IPS-15b (cell line): Measurements from ENCODE around the gene TTF2.

Experiments used
- H3K27me3 ChIP-seq: one replicate; pipeline ENCODE4 v1.6.1; 2013; ENCODE audit warnings: low read length; ENCODE audit not compliant: control insufficient read depth, insufficient read depth
- H3K36me3 ChIP-seq: one replicate; pipeline ENCODE4 v1.6.1; 2013; ENCODE audit warnings: low read length; ENCODE audit not compliant: control insufficient read depth, insufficient read depth
- H3K4me1 ChIP-seq: one replicate; pipeline ENCODE4 v1.6.1; 2013; ENCODE audit warnings: mild to moderate bottlenecking, low read length; ENCODE audit not compliant: control insufficient read depth, insufficient read depth
- H3K4me3 ChIP-seq: one replicate; pipeline ENCODE4 v1.5.1; 2013; ENCODE audit warnings: low read depth, low read length
- H3K9ac ChIP-seq: one replicate; pipeline ENCODE4 v1.6.1; 2013; ENCODE audit warnings: low read depth, mild to moderate bottlenecking, low read length
- H3K9me3 ChIP-seq: one replicate; pipeline ENCODE4 v1.6.1; 2013; ENCODE audit warnings: mild to moderate bottlenecking, low read length; ENCODE audit not compliant: control insufficient read depth, insufficient read depth

Gene TTF2

GRCh38 chr1:117030271-117030877 is 29.8 kb upstream of the TTF2 start:
- no peaks in the 10 kb centered on the region for H3K36me3 ChIP-seq
- H3K9ac ChIP-seq = no peak overlapping the region
- H3K4me1 ChIP-seq = peaks cover 2% of the 10 kb centered on the region
- no peaks in the 10 kb centered on the region for H3K27me3 ChIP-seq
- H3K9me3 ChIP-seq = no peaks in the 10 kb centered on the region
- no peak overlapping the region for H3K4me3 ChIP-seq

GRCh38 chr1:117032266-117032665 is 27.9 kb upstream of the TTF2 start:
- Histone ChIP-seq H3K4me1 (peaks cover 5% of the 10 kb centered on the region), H3K9me3 (no peaks in the 10 kb centered on the region), H3K36me3 (no peaks in the 10 kb centered on the region), H3K9ac (no peak overlapping the region), H3K27me3 (no peaks in the 10 kb centered on the region), H3K4me3 (no peak overlapping the region)

- H3K36me3 ChIP-seq = no peaks in the 10 kb centered on the region
- H3K4me3 ChIP-seq = no peak overlapping the region
- H3K27me3 ChIP-seq = no peaks in the 10 kb centered on the region
- H3K4me1 ChIP-seq = peaks cover 5% of the 10 kb centered on the region
- H3K9ac ChIP-seq = no peak overlapping the region
- H3K9me3 ChIP-seq = no peaks in the 10 kb centered on the region
Observed at GRCh38 chr1:117032681-117033539, 27.2 kb upstream of the TTF2 start.

DNA sequence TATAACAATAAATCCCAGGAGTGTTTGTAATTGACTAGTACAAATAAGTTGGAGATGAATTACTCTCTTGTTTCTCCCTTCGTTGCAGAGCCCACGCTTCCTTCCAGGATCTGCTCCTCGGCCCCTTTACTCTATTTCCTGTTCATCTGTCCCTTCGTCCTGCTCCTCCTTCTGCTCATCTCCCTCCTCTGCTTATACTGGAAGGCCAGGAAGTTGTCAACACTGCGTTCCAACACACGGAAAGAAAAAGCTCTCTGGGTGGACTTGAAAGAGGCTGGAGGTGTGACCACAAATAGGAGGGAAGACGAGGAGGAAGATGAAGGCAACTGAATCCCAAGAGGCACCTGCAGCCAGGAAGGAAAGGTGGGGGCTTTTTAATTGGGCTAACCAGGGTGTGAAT is 26.4 kb upstream of the TTF2 start:
- H3K9ac ChIP-seq = no peak overlapping the region
- H3K9me3 ChIP-seq = no peaks in the 10 kb centered on the region

DNA sequence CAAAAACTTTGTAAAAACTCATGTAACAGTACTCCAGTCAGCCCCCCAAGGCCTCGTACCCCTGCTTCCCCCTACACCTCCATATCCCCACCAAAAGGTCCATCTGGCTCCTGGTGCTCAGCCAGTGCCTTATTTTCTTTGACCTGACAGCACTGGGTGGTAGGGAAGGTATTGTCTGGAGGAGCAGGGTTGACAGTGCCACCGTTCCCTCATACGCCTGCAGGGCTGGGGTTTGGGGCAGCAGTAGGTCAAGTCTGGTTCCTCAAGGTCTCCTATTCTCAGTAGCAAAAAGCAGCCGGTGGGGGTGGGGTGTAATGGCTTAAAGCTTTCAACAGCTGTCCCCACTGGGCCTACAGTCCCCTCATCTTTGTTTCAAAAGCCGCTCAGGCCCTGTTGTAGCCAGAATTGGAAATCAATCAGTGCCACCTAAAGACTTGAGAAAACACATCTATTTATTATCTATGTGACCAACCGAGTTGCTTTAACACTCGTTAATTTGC is 25.3 kb upstream of the TTF2 start:
- Histone ChIP-seq H3K4me1 (peaks cover 5% of the 10 kb centered on the region), H3K4me3 (no peak overlapping the region), H3K9me3 (no peaks in the 10 kb centered on the region), H3K27me3 (no peaks in the 10 kb centered on the region), H3K9ac (no peak overlapping the region), H3K36me3 (no peaks in the 10 kb centered on the region)

More for the DNA sequence above, 26.4 kb upstream of the TTF2 start:
- Histone ChIP-seq H3K36me3 (no peaks in the 10 kb centered on the region), H3K27me3 (no peaks in the 10 kb centered on the region), H3K4me1 (peaks cover 5% of the 10 kb centered on the region), H3K4me3 (no peak overlapping the region)

- Histone ChIP-seq H3K4me1 (peaks cover 5% of the 10 kb centered on the region), H3K9me3 (no peaks in the 10 kb centered on the region)
Observed at GRCh38 chr1:117036018-117036461, 24.1 kb upstream of the TTF2 start.

DNA sequence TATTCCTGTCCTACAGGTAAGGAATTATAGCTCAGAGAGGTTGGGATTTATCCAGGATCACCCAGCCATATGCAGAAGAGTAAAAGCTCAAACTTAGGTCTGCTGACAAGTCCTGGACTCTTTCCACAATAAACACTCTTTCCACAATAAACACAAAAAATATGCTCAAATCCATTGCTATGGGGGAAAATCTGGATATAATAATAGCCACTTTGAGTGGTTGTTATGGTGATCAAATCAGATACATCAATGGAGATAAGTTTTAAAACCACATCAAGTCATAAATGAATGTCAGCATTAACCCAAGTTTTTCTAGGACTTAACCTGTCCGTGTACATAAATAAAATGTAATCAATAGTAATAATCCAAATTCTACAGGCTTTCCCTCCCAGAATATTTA is 22.3 kb upstream of the TTF2 start:
- H3K4me3 ChIP-seq = no peak overlapping the region

More at GRCh38 chr1:117036018-117036461, 24.1 kb upstream of the TTF2 start:
- Histone ChIP-seq H3K9ac (no peak overlapping the region), H3K27me3 (no peaks in the 10 kb centered on the region), H3K36me3 (no peaks in the 10 kb centered on the region), H3K4me3 (no peak overlapping the region)

DNA sequence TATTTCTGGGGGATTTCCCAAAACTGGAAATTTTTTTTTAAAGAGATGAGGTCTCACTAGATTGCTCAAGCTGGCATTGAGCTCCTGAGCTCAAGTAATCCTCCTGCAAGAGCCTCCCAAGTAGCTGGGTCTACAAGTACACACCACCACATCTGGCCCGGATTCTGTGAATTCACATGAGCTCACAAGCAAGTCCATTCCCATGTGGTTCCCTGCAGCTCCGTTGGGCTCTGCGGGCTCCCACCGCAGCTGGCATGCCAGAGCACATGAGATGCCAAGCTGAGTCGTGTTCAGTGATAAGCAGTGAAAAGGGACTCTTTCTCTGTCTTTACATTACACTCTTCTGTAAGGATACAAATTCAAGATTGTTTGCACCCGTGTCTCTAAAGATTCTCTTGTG is 21.9 kb upstream of the TTF2 start:
- Histone ChIP-seq H3K9me3 (no peaks in the 10 kb centered on the region), H3K4me3 (no peak overlapping the region), H3K4me1 (peaks cover 5% of the 10 kb centered on the region), H3K9ac (no peak overlapping the region), H3K27me3 (no peaks in the 10 kb centered on the region), H3K36me3 (no peaks in the 10 kb centered on the region)

More for the DNA sequence above, 22.3 kb upstream of the TTF2 start:
- no peaks in the 10 kb centered on the region for H3K27me3 ChIP-seq
- no peaks in the 10 kb centered on the region for H3K9me3 ChIP-seq
- H3K9ac ChIP-seq = no peak overlapping the region
- H3K4me1 ChIP-seq = peaks cover 5% of the 10 kb centered on the region
- H3K36me3 ChIP-seq = no peaks in the 10 kb centered on the region

- H3K4me3 ChIP-seq = no peak overlapping the region
- no peaks in the 10 kb centered on the region for H3K4me1 ChIP-seq
- no peaks in the 10 kb centered on the region for H3K36me3 ChIP-seq
- H3K9me3 ChIP-seq = no peaks in the 10 kb centered on the region
- H3K27me3 ChIP-seq = no peaks in the 10 kb centered on the region
- H3K9ac ChIP-seq = no peak overlapping the region
Observed at GRCh38 chr1:117044217-117044616, 15.9 kb upstream of the TTF2 start.

- no peaks in the 10 kb centered on the region for H3K4me1 ChIP-seq
- no peak overlapping the region for H3K4me3 ChIP-seq
- H3K9me3 ChIP-seq = no peaks in the 10 kb centered on the region
- no peak overlapping the region for H3K9ac ChIP-seq
- H3K36me3 ChIP-seq = no peaks in the 10 kb centered on the region
- H3K27me3 ChIP-seq = no peaks in the 10 kb centered on the region
Observed at GRCh38 chr1:117045644-117046043, 14.5 kb upstream of the TTF2 start.

- no peaks in the 10 kb centered on the region for H3K9me3 ChIP-seq
- no peaks in the 10 kb centered on the region for H3K36me3 ChIP-seq
- no peaks in the 10 kb centered on the region for H3K4me1 ChIP-seq
- no peak overlapping the region for H3K4me3 ChIP-seq
- no peak overlapping the region for H3K9ac ChIP-seq
- no peaks in the 10 kb centered on the region for H3K27me3 ChIP-seq
Observed at GRCh38 chr1:117046781-117047180, 13.3 kb upstream of the TTF2 start.

DNA sequence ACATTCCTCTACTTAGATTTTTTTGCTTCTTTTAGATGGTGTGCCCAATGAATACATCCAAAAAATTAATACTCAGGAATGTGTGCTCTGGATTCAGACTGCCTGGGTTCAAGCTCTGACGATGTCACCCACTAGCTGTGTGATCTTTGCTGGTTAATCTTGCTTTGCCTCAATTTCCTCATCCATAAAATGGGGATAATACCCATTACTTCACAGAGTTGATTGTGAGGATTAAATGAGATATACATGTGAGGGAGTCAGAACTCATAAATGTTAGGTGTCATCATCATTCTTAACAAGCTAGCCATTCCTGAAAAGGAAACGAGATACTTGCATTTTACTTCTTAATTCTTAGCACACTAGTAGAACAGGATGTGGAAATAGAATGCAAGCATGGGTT is 12.9 kb upstream of the TTF2 start:
- H3K27me3 ChIP-seq = no peaks in the 10 kb centered on the region
- no peak overlapping the region for H3K4me3 ChIP-seq
- H3K9ac ChIP-seq = no peak overlapping the region
- H3K4me1 ChIP-seq = no peaks in the 10 kb centered on the region
- H3K36me3 ChIP-seq = no peaks in the 10 kb centered on the region
- H3K9me3 ChIP-seq = no peaks in the 10 kb centered on the region
